ENCODE data around the gene ARFGAP2. TPM values are rescaled to one million over a fixed set of nuclear protein-coding genes. Genes with fewer than 3 reads are reported as not detected.

The ARFGAP2 gene
- total and polyA plus RNA-seq, 2 donors (not counting 3 experiments of a cell fraction or from before 2014, with no cell fraction given), result 78.9 to 108 TPM

- H3K9ac ChIP-seq (replicated peaks; ENCODE audit: extremely low read depth, insufficient read depth, low read length), result no peak overlapping the region
- H3K4me2 ChIP-seq (ENCODE audit: insufficient read depth, low read length), result no peak overlapping the region
- H3K27ac ChIP-seq (ENCODE audit: insufficient read depth, low read depth, low read length), result no peak overlapping the region
- H3K9me1 ChIP-seq (replicated peaks; ENCODE audit: control insufficient read depth, extremely low read depth, insufficient read depth, low read length), result no peaks in the 10 kb centered on the region
- H3K36me3 ChIP-seq (ENCODE audit: control insufficient read depth in 2 of 2, extremely low read depth in 1 of 2, insufficient read depth in 2 of 2, low read length in 2 of 2), result peaks cover 0 to under 1% of the 10 kb centered on the region in 2 experiments
- TF ChIP-seq MYC (IDR thresholded peaks at IDR 0.05; ENCODE audit: low read depth, low read length) (no peak), EZH2 (IDR thresholded peaks at IDR 0.05; ENCODE audit: borderline replicate concordance, low read depth, low read length, severe bottlenecking) (no peak), GATA2 (IDR thresholded peaks at IDR 0.05; ENCODE audit: insufficient read depth, insufficient read length, low read depth, low read length) (no peak), CTCF (IDR thresholded peaks at IDR 0.05; ENCODE audit: extremely low read depth in 1 of 2, insufficient read depth in 1 of 2, low read depth in 1 of 2, low read length in 2 of 2) (no peak), POLR2A (IDR thresholded peaks at IDR 0.05; ENCODE audit: low read depth, low read length) (no peak)
- H4K20me1 ChIP-seq (replicated peaks; ENCODE audit: control insufficient read depth, extremely low read depth, insufficient read depth, low read length), result no peaks in the 10 kb centered on the region
- FAIRE-seq (no peak), DNase-seq (ENCODE audit: low read depth, low spot score) (peak; percentile 25)
- intact Hi-C loops (cut with micrococcal nuclease) (no loop called here), dilution Hi-C loops (cut with MboI; ENCODE audit: extremely low pct_ligation_motif_present, low sequenced_read_pairs) (no loop called here)
- no peak overlapping the region for H3K4me3 ChIP-seq (replicated peaks in 1 of 3; ENCODE audit: insufficient read depth in 1 of 3, low read depth in 1 of 3, low read length in 3 of 3)
- no peaks in the 10 kb centered on the region for H3K79me2 ChIP-seq (ENCODE audit: control insufficient read depth, insufficient read depth, low read length)
- BruUV-seq (replicated peaks), result no TSS peak
- CTCF ChIA-PET, result interaction anchor here (0.8 kb wide), 1 partner anchor 12 kb away, joined by 3 read pairs; no protein-coding TSS in a partner anchor
- no peak overlapping the region for H2AFZ ChIP-seq (ENCODE audit: low read depth, low read length)
- no peaks in the 10 kb centered on the region for H3K27me3 ChIP-seq (ENCODE audit: control insufficient read depth in 2 of 2, insufficient read depth in 2 of 2, low read length in 2 of 2)
- no peaks in the 10 kb centered on the region for H3K9me3 ChIP-seq (replicated peaks; ENCODE audit: control insufficient read depth, insufficient read depth, low read length)
- H3K4me1 ChIP-seq (ENCODE audit: control insufficient read depth, extremely low read depth, insufficient read depth, low read length), result no peaks in the 10 kb centered on the region
- POLR2A ChIA-PET, result interaction anchor here (0.7 kb wide), 1 partner anchor 10 kb away, joined by 3 read pairs; no protein-coding TSS in a partner anchor
Measured at GRCh38 chr11:47158242-47158641, 18.4 kb downstream of the ARFGAP2 start.

- DNase-seq (ENCODE audit: low read depth, low spot score) (no peak), FAIRE-seq (no peak)
- CTCF ChIA-PET, result interaction anchor here (0.6 to 0.8 kb wide), 2 partner anchors 11 to 197 kb away, joined by 3 read pairs; no protein-coding TSS in a partner anchor
- no TSS peak for BruUV-seq (replicated peaks)
- POLR2A ChIA-PET, result interaction anchor here (0.7 kb wide), 1 partner anchor 10 kb away, joined by 3 read pairs; no protein-coding TSS in a partner anchor
- dilution Hi-C loops (cut with MboI; ENCODE audit: extremely low pct_ligation_motif_present, low sequenced_read_pairs), result no loop called here
- no peaks in the 10 kb centered on the region for H3K36me3 ChIP-seq (ENCODE audit: control insufficient read depth in 2 of 2, extremely low read depth in 1 of 2, insufficient read depth in 2 of 2, low read length in 2 of 2)
- TF ChIP-seq EZH2 (IDR thresholded peaks at IDR 0.05; ENCODE audit: borderline replicate concordance, low read depth, low read length, severe bottlenecking) (no peak), CTCF (IDR thresholded peaks at IDR 0.05; ENCODE audit: extremely low read depth in 1 of 2, insufficient read depth in 1 of 2, low read depth in 1 of 2, low read length in 2 of 2) (no peak), POLR2A (IDR thresholded peaks at IDR 0.05; ENCODE audit: low read depth, low read length) (no peak), POLR2AphosphoS5 (IDR thresholded peaks at IDR 0.05; ENCODE audit: insufficient read depth, low read depth, low read length) (no peak), MYC (IDR thresholded peaks at IDR 0.05; ENCODE audit: low read depth, low read length) (no peak), MAX (IDR thresholded peaks at IDR 0.05; ENCODE audit: insufficient read depth, insufficient read length) (no peak), GATA2 (IDR thresholded peaks at IDR 0.05; ENCODE audit: insufficient read depth, insufficient read length, low read depth, low read length) (no peak), FOS (IDR thresholded peaks at IDR 0.05; ENCODE audit: borderline replicate concordance, insufficient read depth, low read length) (no peak), JUN (IDR thresholded peaks at IDR 0.05; ENCODE audit: borderline replicate concordance, insufficient read depth, insufficient read length, low read depth) (no peak)
- H3K4me1 ChIP-seq (ENCODE audit: control insufficient read depth, extremely low read depth, insufficient read depth, low read length), result no peaks in the 10 kb centered on the region
- no peak overlapping the region for H2AFZ ChIP-seq (ENCODE audit: low read depth, low read length)
- intact Hi-C loops (cut with micrococcal nuclease), result no loop called here
- H3K27ac ChIP-seq (ENCODE audit: insufficient read depth, low read depth, low read length), result no peak overlapping the region
- H4K20me1 ChIP-seq (replicated peaks; ENCODE audit: control insufficient read depth, extremely low read depth, insufficient read depth, low read length), result no peaks in the 10 kb centered on the region
- no peak overlapping the region for H3K4me3 ChIP-seq (replicated peaks in 1 of 3; ENCODE audit: insufficient read depth in 1 of 3, low read depth in 1 of 3, low read length in 3 of 3)
- H3K9ac ChIP-seq (replicated peaks; ENCODE audit: extremely low read depth, insufficient read depth, low read length), result no peak overlapping the region
- no peaks in the 10 kb centered on the region for H3K9me3 ChIP-seq (replicated peaks; ENCODE audit: control insufficient read depth, insufficient read depth, low read length)
- no peaks in the 10 kb centered on the region for H3K9me1 ChIP-seq (replicated peaks; ENCODE audit: control insufficient read depth, extremely low read depth, insufficient read depth, low read length)
- no peak overlapping the region for H3K4me2 ChIP-seq (ENCODE audit: insufficient read depth, low read length)
- no peaks in the 10 kb centered on the region for H3K27me3 ChIP-seq (ENCODE audit: control insufficient read depth in 2 of 2, insufficient read depth in 2 of 2, low read length in 2 of 2)
- H3K79me2 ChIP-seq (ENCODE audit: control insufficient read depth, insufficient read depth, low read length), result no peaks in the 10 kb centered on the region
Measured at GRCh38 chr11:47157805-47158204, 18.9 kb downstream of the ARFGAP2 start.
